ENCODE data around the gene ITPRIPL2. TPM values are rescaled to one million over a fixed set of nuclear protein-coding genes. Genes with fewer than 3 reads are reported as not detected.

ITPRIPL2 gene
- total RNA-seq, 4 donors from 2014 or later = 57.3 to 61.0 (median 58.1) TPM

- DNase-seq (ENCODE audit: low spot score in 2 of 2) = peak in 1 of 2 donors; percentile 45
- 83 to 84% methylated on average over 5 of the region's 5 CpGs for whole genome bisulfite sequencing, 2 donors
- no peak for TF ChIP-seq CTCF (IDR thresholded peaks at IDR 0.05)
- no peak for TF ChIP-seq POLR2A (IDR thresholded peaks at IDR 0.05)
- intact Hi-C loops (cut with DNase I; ENCODE audit: low total_unique reads) = loop anchor here (5.0 kb wide), 1 partner anchor 79 kb away; the partner anchor contains the start of gene SYT17
- no peak overlapping the region for H3K4me3 ChIP-seq (ENCODE audit: low read depth, poor library complexity, severe bottlenecking)
Measured at GRCh38 chr16:19088341-19088916, 25.3 kb upstream of the ITPRIPL2 start.

- 74 to 88% methylated on average over 3 of the region's 3 CpGs for WGBS, 2 donors
- no peak overlapping the region for H3K4me3 ChIP-seq (ENCODE audit: low read depth, poor library complexity, severe bottlenecking)
- intact Hi-C loops (cut with DNase I; ENCODE audit: low total_unique reads) = loop anchor here (5.0 kb wide), 1 partner anchor 78 kb away; the partner anchor contains the start of gene SYT17
- peak in 1 of 2 donors; percentile 58 for DNase-seq (ENCODE audit: low spot score in 2 of 2)
- TF ChIP-seq POLR2A (IDR thresholded peaks at IDR 0.05) (no peak), CTCF (IDR thresholded peaks at IDR 0.05) (no peak)
Measured at GRCh38 chr16:19089410-19089955, 24.3 kb upstream of the ITPRIPL2 start.

GRCh38 chr16:19090916-19091315, 22.8 kb upstream of the ITPRIPL2 start:
- H3K4me3 ChIP-seq (ENCODE audit: low read depth, poor library complexity, severe bottlenecking) = no peak overlapping the region
- no peak for TF ChIP-seq CTCF (IDR thresholded peaks at IDR 0.05)
- TF ChIP-seq POLR2A (IDR thresholded peaks at IDR 0.05) = no peak
- peak in 1 of 2 donors; percentile 8 for DNase-seq (ENCODE audit: low spot score in 2 of 2)
- intact Hi-C loops (cut with DNase I; ENCODE audit: low total_unique reads) = no loop called here
- WGBS, 2 donors = 91 to 98% methylated on average over 6 of the region's 6 CpGs

GRCh38 chr16:19092653-19093410, 20.9 kb upstream of the ITPRIPL2 start:
- TF ChIP-seq CTCF (IDR thresholded peaks at IDR 0.05) (peak in 1 of 3 donors; percentile 18), POLR2A (IDR thresholded peaks at IDR 0.05) (no peak)
- WGBS, 2 donors = 85 to 90% methylated on average over 2 of the region's 2 CpGs
- DNase-seq (ENCODE audit: low spot score in 2 of 2) = peak in 1 of 2 donors; percentile 37
- intact Hi-C loops (cut with DNase I; ENCODE audit: low total_unique reads) = no loop called here
- no peak overlapping the region for H3K4me3 ChIP-seq (ENCODE audit: low read depth, poor library complexity, severe bottlenecking)

- intact Hi-C loops (cut with DNase I; ENCODE audit: low total_unique reads) = no loop called here
Measured at GRCh38 chr16:19093631-19094541, 19.9 kb upstream of the ITPRIPL2 start.

More at GRCh38 chr16:19093631-19094541, 19.9 kb upstream of the ITPRIPL2 start:
- no peak overlapping the region for H3K4me3 ChIP-seq (ENCODE audit: low read depth, poor library complexity, severe bottlenecking)
- TF ChIP-seq CTCF (IDR thresholded peaks at IDR 0.05) (no peak), POLR2A (IDR thresholded peaks at IDR 0.05) (no peak)
- 81 to 89% methylated on average over 15 of the region's 15 CpGs for WGBS, 2 donors
- peak in 1 of 2 donors; percentile 59 for DNase-seq (ENCODE audit: low spot score in 2 of 2)
